Endothelial cell (in vitro differentiated cells): ENCODE measurements around the gene NFKB2. TPM values are rescaled to one million over a fixed set of nuclear protein-coding genes. Genes with fewer than 3 reads are reported as not detected.

ENCODE experiments used
- DNase-seq: peaks from one replicate; pipeline ENCODE4 v3.0.0; 2021; ENCODE audit warnings: low spot score
- H3K27ac Mint-ChIP-seq: one replicate; pipeline ENCODE4 v1.8.0; 2021; ENCODE audit warnings: mixed read lengths, inconsistent platforms; ENCODE audit not compliant: unreplicated experiment
- H3K27me3 Mint-ChIP-seq: one replicate; pipeline ENCODE4 v1.8.0; 2021; ENCODE audit warnings: mild to moderate bottlenecking, moderate library complexity, mixed read lengths, inconsistent platforms; ENCODE audit not compliant: unreplicated experiment
- H3K36me3 Mint-ChIP-seq: one replicate; pipeline ENCODE4 v1.8.0; 2021; ENCODE audit warnings: mild to moderate bottlenecking, low read depth, mixed read lengths, inconsistent platforms; ENCODE audit not compliant: unreplicated experiment
- H3K4me1 Mint-ChIP-seq: one replicate; pipeline ENCODE4 v1.8.0; 2021; ENCODE audit warnings: mild to moderate bottlenecking, mixed read lengths, inconsistent platforms; ENCODE audit not compliant: unreplicated experiment
- H3K4me3 Mint-ChIP-seq: one replicate; pipeline ENCODE4 v1.8.0; 2021; ENCODE audit warnings: mild to moderate bottlenecking, mixed read lengths, inconsistent platforms; ENCODE audit not compliant: unreplicated experiment
- H3K9me3 Mint-ChIP-seq: one replicate; pipeline ENCODE4 v1.8.0; 2021; ENCODE audit warnings: mixed read lengths, inconsistent platforms; ENCODE audit not compliant: unreplicated experiment
- CTCF ChIP-seq: fragments of 200-600 bp; sonication (generic); IDR thresholded peaks from one replicate; pipeline ENCODE4 v1.5.0; 2021; ENCODE audit warnings: antibody characterized with exemption; ENCODE audit not compliant: unreplicated experiment
- microRNA-seq: library from miRNA; unstranded; fragments of <30 nt; microRNA quantifications from one replicate; pipeline ENCODE4, GENCODE V29; 2020; ENCODE audit not compliant: unreplicated experiment
- total RNA-seq: library from RNA; stranded (reverse); fragmentation: NEBNext Ultra II Directional; extraction: Animal tissue kit (Norgen Biotek cat#: 25700); gene quantifications from one replicate; pipeline ENCODE4 v1.2.1, GENCODE V29; 2021; ENCODE audit not compliant: unreplicated experiment

NFKB2 gene
- total RNA-seq, 1 donor from 2014 or later = 14.2 TPM

- no peak overlapping the region for H3K27ac Mint-ChIP-seq
- no peaks in the 10 kb centered on the region for H3K9me3 Mint-ChIP-seq
- peak; percentile 73 for DNase-seq
- peak overlapping the region; percentile 92 for H3K4me3 Mint-ChIP-seq
- peaks cover 4% of the 10 kb centered on the region for H3K36me3 Mint-ChIP-seq
- H3K27me3 Mint-ChIP-seq = no peaks in the 10 kb centered on the region
- H3K4me1 Mint-ChIP-seq = peaks cover 11% of the 10 kb centered on the region
- TF ChIP-seq CTCF = no peak
These were observed 55.0 kb downstream of the NFKB2 start for GRCh38 chr10:102450374-102451104.

- no peak for TF ChIP-seq CTCF
- DNase-seq = no peak
- H3K4me1 Mint-ChIP-seq = peaks cover 11% of the 10 kb centered on the region
- no peak within 1 kb of the TSS for H3K27ac Mint-ChIP-seq
- H3K4me3 Mint-ChIP-seq = peak within 1 kb of the TSS; percentile 85
- peaks cover 3% of the 10 kb centered on the region for H3K27me3 Mint-ChIP-seq
- H3K9me3 Mint-ChIP-seq = no peaks in the 10 kb centered on the region
- H3K36me3 Mint-ChIP-seq = peaks cover 4% of the 10 kb centered on the region
These were observed 55.8 kb downstream of the NFKB2 start, which contains the start of gene C10orf95 for GRCh38 chr10:102451105-102451969. Gene C10orf95 (minus strand): TSS chr10:102451543. CDS start chr10:102451093, 450 bp downstream.

Small RNAs within 50 kb of the gene (microRNA-seq; reads per million reads assigned to microRNA genes)
- 1,186 reads per million, percentile 94 among the genes with 10 or more reads in this experiment for gene MIR146B

Other genes with a start within 250 kb of the NFKB2 start
- 43.2 TPM for gene NOLC1, start 243.3 kb upstream of the NFKB2 start, total RNA-seq
- not detected for gene ELOVL3, start 169.4 kb upstream of the NFKB2 start, total RNA-seq
- not detected for gene PITX3, start 154.2 kb upstream of the NFKB2 start, total RNA-seq
- 45.1 TPM for gene GBF1, start 150.2 kb upstream of the NFKB2 start, total RNA-seq
- 0.31 TPM for gene PSD, start 23.1 kb downstream of the NFKB2 start, total RNA-seq
- 8.7 TPM for gene FBXL15, start 25.1 kb downstream of the NFKB2 start, total RNA-seq
- 72.9 TPM for gene CUEDC2, start 36.9 kb downstream of the NFKB2 start, total RNA-seq
- gene C10orf95, start 55.8 kb downstream of the NFKB2 start, total RNA-seq = 0.18 TPM
- gene ACTR1A, start 107.0 kb downstream of the NFKB2 start, total RNA-seq = 147 TPM
- 44.4 TPM for gene SUFU, start 108.3 kb downstream of the NFKB2 start, total RNA-seq
- 219 TPM for gene TRIM8, start 248.8 kb downstream of the NFKB2 start, total RNA-seq